Left renal cortex interstitium (tissue), 4 donors: Measurements from ENCODE around the gene ZBTB6. TPM values are rescaled to one million over a fixed set of nuclear protein-coding genes. Genes with fewer than 3 reads are reported as not detected.

Source experiments
- polyA plus RNA-seq, 4 donors: library from polyadenylated mRNA; unstranded; fragments of 120-200 nt; gene quantifications; one replicate each; pipeline ENCODE4 v1.2.1, GENCODE V29; 2013; ENCODE audit not compliant: insufficient read length in 4 of 4

The ZBTB6 gene
- polyA plus RNA-seq, 4 donors: 11.7 to 15.2 (median 14.7) TPM

Other genes starting within 250 kb of the ZBTB6 start
- not detected for gene OR1L3, start 238.2 kb downstream of the ZBTB6 start, polyA plus RNA-seq
- gene OR1L4, start 189.3 kb downstream of the ZBTB6 start, polyA plus RNA-seq: not detected
- gene OR1L6, start 171.0 kb downstream of the ZBTB6 start, polyA plus RNA-seq: not detected
- gene OR5C1, start 124.4 kb downstream of the ZBTB6 start, polyA plus RNA-seq: not detected
- not detected for gene OR1K1, start 113.2 kb downstream of the ZBTB6 start, polyA plus RNA-seq
- gene PDCL, start 84.7 kb downstream of the ZBTB6 start, polyA plus RNA-seq: 10 to 100 TPM; 31.8 to 39.2 (median 34.8) TPM
- 10 to 100 TPM; 39.9 to 49.2 (median 43.7) TPM for gene RC3H2, start 8.0 kb downstream of the ZBTB6 start, polyA plus RNA-seq
- gene ZBTB26, start 18.2 kb upstream of the ZBTB6 start, polyA plus RNA-seq: 10 to 100 TPM; 18.2 to 21.4 (median 19.5) TPM
- 10 to 100 TPM; 52.0 to 76.5 (median 61.5) TPM for gene RABGAP1, start 27.7 kb upstream of the ZBTB6 start, polyA plus RNA-seq
- under 1 TPM in 2 of 4 donors, not detected in 2; 0.62 to 0.65 TPM for gene GPR21, start 120.3 kb upstream of the ZBTB6 start, polyA plus RNA-seq